Astrocyte of the spinal cord (primary cell): ENCODE data around the gene MYH15.

ENCODE experiments used
- DNase-seq: peaks from one replicate; pipeline ENCODE4 v3.0.0; 2011; ENCODE audit warnings: low read depth, low spot score
- H3K4me3 ChIP-seq: 2 replicates; pipeline ENCODE4 v1.5.1; 2011; ENCODE audit warnings: low read depth, mild to moderate bottlenecking, low read length, moderate library complexity
- CTCF ChIP-seq: IDR thresholded peaks from 2 replicates; pipeline ENCODE4 v1.5.1; 2012; ENCODE audit warnings: low read depth, mild to moderate bottlenecking, low read length, inconsistent platforms
- in situ Hi-C: cut with HindIII; loops from 2 replicates; pipeline ENCODE4 v1.10.0; 2017; ENCODE audit warnings: low sequenced_read_pairs

Gene MYH15

GRCh38 chr3:108548304-108548703, 37.9 kb upstream of the MYH15 start:
- no peak overlapping the region for H3K4me3 ChIP-seq
- no peak for TF ChIP-seq CTCF
- in situ Hi-C loops = no loop called here
- DNase-seq = no peak

- no peak overlapping the region for H3K4me3 ChIP-seq
- no peak for TF ChIP-seq CTCF
- in situ Hi-C loops = no loop called here
Measured at GRCh38 chr3:108546692-108547091, 36.3 kb upstream of the MYH15 start.

GRCh38 chr3:108546247-108546646, 35.9 kb upstream of the MYH15 start:
- no peak for TF ChIP-seq CTCF
- no peak overlapping the region for H3K4me3 ChIP-seq
- peak; percentile 29 for DNase-seq
- in situ Hi-C loops = no loop called here

More at GRCh38 chr3:108546692-108547091, 36.3 kb upstream of the MYH15 start:
- no peak for DNase-seq

- DNase-seq = no peak
- no peak for TF ChIP-seq CTCF
- in situ Hi-C loops = no loop called here
- no peak overlapping the region for H3K4me3 ChIP-seq
Measured at GRCh38 chr3:108538083-108538482, 27.7 kb upstream of the MYH15 start.

- H3K4me3 ChIP-seq = no peak overlapping the region
- DNase-seq = no peak
- TF ChIP-seq CTCF = no peak
- in situ Hi-C loops = no loop called here
Measured at GRCh38 chr3:108528459-108529252, 18.3 kb upstream of the MYH15 start.

- in situ Hi-C loops = no loop called here
- H3K4me3 ChIP-seq = no peak overlapping the region
- no peak for TF ChIP-seq CTCF
- no peak for DNase-seq
Measured at GRCh38 chr3:108527817-108528216, 17.4 kb upstream of the MYH15 start.
